Sigmoid colon (tissue), 7 donors: ENCODE results near the gene MAP10. TPM values are rescaled to one million over a fixed set of nuclear protein-coding genes. Genes with fewer than 3 reads are reported as not detected.

Experiments
- DNase-seq: peaks from one replicate; pipeline ENCODE4 v3.0.0-alpha.2; 2019
- H3K27ac ChIP-seq, 4 donors: fragments of 200-600 bp; sonication (generic); one replicate each; pipeline ENCODE4 v1.5.1; 2016 to 2019; ENCODE audit warnings: mild to moderate bottlenecking in 1 of 4
- H3K27me3 ChIP-seq, 3 donors: fragments of 200-600 bp; sonication (generic); one replicate each; pipeline ENCODE4 v1.5.1; 2019; ENCODE audit warnings: mild to moderate bottlenecking in 1 of 3
- H3K36me3 ChIP-seq, 4 donors: fragments of 200-600 bp; sonication (generic); one replicate each; pipeline ENCODE4 v1.5.1; 2016 to 2019
- H3K4me1 ChIP-seq, 4 donors: fragments of 200-600 bp; sonication (generic); one replicate each; pipeline ENCODE4 v1.5.1; 2017 to 2019
- H3K4me3 ChIP-seq, 4 donors: fragments of 200-600 bp; sonication (generic); one replicate each; pipeline ENCODE4 v1.5.1; 2017 to 2019; ENCODE audit warnings: mild to moderate bottlenecking in 2 of 4, moderate library complexity in 1 of 4
- H3K9me3 ChIP-seq, 4 donors: fragments of 200-600 bp in 3 of 4; sonication (generic) in 3 of 4; one replicate each; pipeline versions ENCODE4 v1.5.1 to v1.6.1; 2013 to 2019
- CTCF ChIP-seq, 4 experiments: fragments of 450-650 bp in 3 of 4; fragments of 200-600 bp in 1 of 4; IDR thresholded peaks; one replicate each; pipeline ENCODE4 v1.5.1; 2016 to 2019; ENCODE audit warnings: antibody characterized with exemption in 4 of 4, mild to moderate bottlenecking in 3 of 4, moderate library complexity in 2 of 4
- EP300 ChIP-seq, 4 donors: sonication (generic); formaldehyde crosslinking; IDR thresholded peaks; one replicate each; pipeline ENCODE4 v1.6.1; 2017; ENCODE audit warnings: antibody characterized with exemption in 4 of 4
- POLR2A ChIP-seq, 2 donors: fragments of 450-650 bp; IDR thresholded peaks; one replicate each; pipeline ENCODE4 v1.6.1; 2016; ENCODE audit warnings: antibody characterized with exemption in 2 of 2, mild to moderate bottlenecking in 2 of 2, moderate library complexity in 2 of 2
- POLR2AphosphoS5 ChIP-seq, 4 donors: sonication (generic); formaldehyde crosslinking; IDR thresholded peaks; one replicate each; pipeline ENCODE4 v1.6.1; 2017; ENCODE audit warnings: antibody characterized with exemption in 4 of 4
- WGBS, 2 donors: extraction: QIAGEN DNeasy Blood & Tissue Kit; methylation state at CpG; one replicate each; pipeline ENCODE4 v1.1.7; 2013; 5-methylcytosine and 5-hydroxymethylcytosine counted together
- intact Hi-C: fragments of 100-400 bp; cut with DNase I; formaldehyde crosslinking; loops from one replicate; pipeline ENCODE4 v1.15.1; 2023
- polyA plus RNA-seq, 3 donors: library from polyadenylated mRNA; stranded (reverse); fragments of 200-250 nt; gene quantifications; one replicate each; pipeline ENCODE4 v1.2.3, GENCODE V29; 2013
- total RNA-seq, 4 donors: library from RNA; depleted of rRNA; stranded (reverse); fragments of >200 nt; gene quantifications; one replicate each; pipeline ENCODE4 v1.1.0, GENCODE V29; 2016
- donor health status: healthy with polysubstance abuse.
- donor health status: Bipolar disorder and iron deficiency.
- donor health status: healthy.

Gene MAP10
- total and polyA plus RNA-seq, 7 donors, result 0.46 to 3.3 (median 2.0) TPM

- intact Hi-C loops, result no loop called here
- H3K9me3 ChIP-seq, result no peaks in the 10 kb centered on the region
- 96% methylated on average over 1 of the region's 1 CpG for WGBS, 2 donors
Measured at GRCh38 chr1:232826318-232826717, 21.1 kb downstream of the MAP10 start.

DNA sequence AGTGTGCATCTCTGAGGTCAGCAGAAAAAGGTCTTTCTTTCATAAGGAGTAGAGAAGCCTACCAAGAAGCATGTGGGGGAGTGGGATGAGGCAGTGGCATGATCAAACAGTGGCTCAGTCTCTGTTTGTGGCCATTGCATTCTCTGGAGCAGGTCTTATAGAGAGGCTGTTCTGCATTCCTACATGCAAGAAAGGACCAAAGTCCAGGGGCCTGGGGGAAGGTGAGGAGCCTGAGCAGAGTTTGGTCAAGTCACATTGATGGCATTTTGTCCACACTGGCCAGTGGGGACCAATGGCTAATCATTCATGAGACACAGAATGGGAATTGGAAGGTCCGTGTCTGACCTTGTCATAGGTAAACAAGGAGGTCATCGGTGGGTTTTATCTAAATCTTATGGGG is 25.4 kb downstream of the MAP10 start:
- no peak for DNase-seq
- Histone ChIP-seq H3K27ac (no peak overlapping the region), H3K9me3 (no peaks in the 10 kb centered on the region), H3K4me3 (no peak overlapping the region), H3K4me1 (no peaks in the 10 kb centered on the region), H3K27me3 (no peaks in the 10 kb centered on the region), H3K36me3 (no peaks in the 10 kb centered on the region)
- WGBS, 2 donors, result 89% methylated on average over 2 of the region's 2 CpGs
- no peak for TF ChIP-seq CTCF (IDR thresholded peaks at IDR 0.05)
- TF ChIP-seq POLR2AphosphoS5 (IDR thresholded peaks at IDR 0.05), result no peak
- TF ChIP-seq EP300 (IDR thresholded peaks at IDR 0.05), result no peak
- TF ChIP-seq POLR2A (IDR thresholded peaks at IDR 0.05), result no peak
- intact Hi-C loops, result no loop called here

More at GRCh38 chr1:232826318-232826717, 21.1 kb downstream of the MAP10 start:
- Histone ChIP-seq H3K27me3 (no peaks in the 10 kb centered on the region), H3K36me3 (no peaks in the 10 kb centered on the region), H3K27ac (no peak overlapping the region), H3K4me1 (no peaks in the 10 kb centered on the region), H3K4me3 (no peak overlapping the region)
- no peak for TF ChIP-seq POLR2AphosphoS5 (IDR thresholded peaks at IDR 0.05)
- no peak for TF ChIP-seq EP300 (IDR thresholded peaks at IDR 0.05)
- TF ChIP-seq CTCF (IDR thresholded peaks at IDR 0.05), result no peak
- no peak for TF ChIP-seq POLR2A (IDR thresholded peaks at IDR 0.05)
- no peak for DNase-seq

GRCh38 chr1:232831895-232832294 is 26.7 kb downstream of the MAP10 start:
- Histone ChIP-seq H3K27ac (no peak overlapping the region), H3K27me3 (no peaks in the 10 kb centered on the region), H3K9me3 (no peaks in the 10 kb centered on the region), H3K4me1 (no peaks in the 10 kb centered on the region), H3K36me3 (no peaks in the 10 kb centered on the region), H3K4me3 (no peak overlapping the region)
- WGBS, 2 donors, result 91 to 99% methylated on average over 2 of the region's 2 CpGs
- DNase-seq, result no peak
- intact Hi-C loops, result no loop called here
- TF ChIP-seq POLR2A (IDR thresholded peaks at IDR 0.05), result no peak
- no peak for TF ChIP-seq CTCF (IDR thresholded peaks at IDR 0.05)
- TF ChIP-seq EP300 (IDR thresholded peaks at IDR 0.05), result no peak
- TF ChIP-seq POLR2AphosphoS5 (IDR thresholded peaks at IDR 0.05), result no peak

GRCh38 chr1:232834066-232834465 is 28.9 kb downstream of the MAP10 start:
- intact Hi-C loops, result no loop called here
- Histone ChIP-seq H3K9me3 (no peaks in the 10 kb centered on the region), H3K27me3 (no peaks in the 10 kb centered on the region), H3K4me1 (no peaks in the 10 kb centered on the region), H3K27ac (no peak overlapping the region), H3K4me3 (no peak overlapping the region), H3K36me3 (no peaks in the 10 kb centered on the region)
- WGBS, 2 donors, result 69 to 70% methylated on average over 3 of the region's 3 CpGs
- DNase-seq, result no peak
- TF ChIP-seq POLR2AphosphoS5 (IDR thresholded peaks at IDR 0.05), result no peak
- no peak for TF ChIP-seq CTCF (IDR thresholded peaks at IDR 0.05)
- no peak for TF ChIP-seq POLR2A (IDR thresholded peaks at IDR 0.05)
- TF ChIP-seq EP300 (IDR thresholded peaks at IDR 0.05), result no peak

DNA sequence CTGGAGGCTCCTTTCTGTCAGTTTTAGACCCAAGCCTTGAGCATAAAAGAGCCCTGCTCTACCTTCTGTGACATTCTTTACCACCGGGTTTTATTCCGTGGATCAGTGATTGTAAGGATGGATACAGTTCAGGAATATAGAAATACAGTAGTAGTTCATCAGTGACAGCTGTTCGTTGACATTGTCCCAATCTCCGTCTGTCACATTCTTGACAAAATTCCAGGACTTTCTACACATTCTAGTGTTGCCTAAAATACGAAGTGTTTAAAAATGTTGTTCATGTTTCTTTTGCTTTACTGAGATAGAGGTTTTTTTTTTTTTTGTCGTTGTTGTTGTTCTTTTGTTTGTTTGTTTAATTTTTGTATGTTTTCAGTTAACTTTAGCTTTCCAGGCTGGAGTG is 29.9 kb downstream of the MAP10 start:
- no peaks in the 10 kb centered on the region for H3K4me1 ChIP-seq
- DNase-seq, result no peak
- no peaks in the 10 kb centered on the region for H3K27me3 ChIP-seq
- WGBS, 2 donors, result 76 to 79% methylated on average over 6 of the region's 6 CpGs
- intact Hi-C loops, result no loop called here
- H3K4me3 ChIP-seq, result no peak overlapping the region
- TF ChIP-seq POLR2AphosphoS5 (IDR thresholded peaks at IDR 0.05) (no peak), POLR2A (IDR thresholded peaks at IDR 0.05) (no peak), EP300 (IDR thresholded peaks at IDR 0.05) (no peak), CTCF (IDR thresholded peaks at IDR 0.05) (no peak)
- H3K36me3 ChIP-seq, result no peaks in the 10 kb centered on the region
- H3K27ac ChIP-seq, result no peak overlapping the region
- H3K9me3 ChIP-seq, result no peaks in the 10 kb centered on the region
